Activated CD8-positive, alpha-beta T cell treated with anti-CD3 and anti-CD28 coated beads, Interleukin-2, amount 10 ng/mL, durations not matched to agents 7 days and 5 days (primary cell): ENCODE results near the gene MAPK8IP3. TPM values are rescaled to one million over a fixed set of nuclear protein-coding genes. Genes with fewer than 3 reads are reported as not detected.
A peak's percentile ranks its signal among the peaks of the same experiment; 100 is the strongest.

Source experiments
- ATAC-seq: fragments of 150-1000 bp; cut with Tn5 transposase; one replicate; pipeline ENCODE4 v1.10.0; 2021; ENCODE audit warnings: moderate library complexity
- CTCF ChIA-PET: fragments of 350-600 bp; sonication (Branson Sonifier 250); formaldehyde crosslinking; loops from one replicate; lab custom pipeline; 2021; ENCODE audit warnings: antibody characterized with exemption; lab: Charles Lee
- POLR2A ChIA-PET: fragments of 350-600 bp; sonication (Branson Sonifier 250); formaldehyde crosslinking; loops from one replicate; lab custom pipeline; 2021; ENCODE audit warnings: antibody characterized with exemption; lab: Charles Lee
- DNase-seq: peaks from one replicate; pipeline ENCODE4 v3.0.0-alpha.2; 2020
- H3K27ac Mint-ChIP-seq: one replicate; pipeline ENCODE4 v1.8.0; 2021; ENCODE audit warnings: mild to moderate bottlenecking, mixed read lengths
- H3K27me3 Mint-ChIP-seq: one replicate; pipeline ENCODE4 v1.8.0; 2021; ENCODE audit warnings: low read depth, mixed read lengths
- H3K36me3 Mint-ChIP-seq: one replicate; pipeline ENCODE4 v1.8.0; 2021; ENCODE audit warnings: low read depth, mixed read lengths
- H3K4me1 Mint-ChIP-seq: one replicate; pipeline ENCODE4 v1.8.0; 2021; ENCODE audit warnings: low read depth, mixed read lengths
- H3K4me3 Mint-ChIP-seq: one replicate; pipeline ENCODE4 v1.8.0; 2021; ENCODE audit warnings: mild to moderate bottlenecking, mixed read lengths
- H3K9me3 Mint-ChIP-seq: one replicate; pipeline ENCODE4 v1.8.0; 2022; ENCODE audit warnings: mixed read lengths; ENCODE audit not compliant: insufficient read depth
- microRNA-seq: library from miRNA; unstranded; fragments of <30 nt; microRNA quantifications from one replicate; pipeline ENCODE4 v1.2.0, GENCODE V29; 2022
- total RNA-seq, 2 experiments: library from RNA; stranded (reverse); gene quantifications; one replicate each; pipeline ENCODE4 v1.2.3, GENCODE V29; 2021

The MAPK8IP3 gene
- total RNA-seq, 2 experiments from 2014 or later = 75.9 to 82.7 TPM

- Mint-ChIP-seq H3K36me3 (peaks cover 22% of the 10 kb centered on the region), H3K4me1 (peaks cover 5% of the 10 kb centered on the region), H3K27ac (no peak overlapping the region), H3K27me3 (no peaks in the 10 kb centered on the region), H3K9me3 (no peaks in the 10 kb centered on the region), H3K4me3 (no peak overlapping the region)
- POLR2A ChIA-PET = interaction anchor here (1.2 kb wide), 1 partner anchor 34 kb away, joined by 3 read pairs; the partner anchor contains the start of genes NUBP2 and SPSB3
- DNase-seq (no peak), ATAC-seq (no peak)
- CTCF ChIA-PET = no interaction called here
Observed at GRCh38 chr16:1816396-1817275, 110.6 kb downstream of the MAPK8IP3 start.

GRCh38 chr16:1817276-1817589 is 111.2 kb downstream of the MAPK8IP3 start:
- Mint-ChIP-seq H3K4me3 (no peak overlapping the region), H3K36me3 (peaks cover 22% of the 10 kb centered on the region), H3K27me3 (no peaks in the 10 kb centered on the region), H3K4me1 (peaks cover 5% of the 10 kb centered on the region), H3K9me3 (no peaks in the 10 kb centered on the region), H3K27ac (no peak overlapping the region)
- ATAC-seq (no peak), DNase-seq (no peak)
- POLR2A ChIA-PET = interaction anchor here (1.2 kb wide), 1 partner anchor 34 kb away, joined by 3 read pairs; the partner anchor contains the start of genes NUBP2 and SPSB3
- CTCF ChIA-PET = no interaction called here

GRCh38 chr16:1817716-1818115 is 111.7 kb downstream of the MAPK8IP3 start:
- Mint-ChIP-seq H3K9me3 (no peaks in the 10 kb centered on the region), H3K4me3 (no peak overlapping the region), H3K36me3 (peaks cover 22% of the 10 kb centered on the region), H3K27ac (no peak overlapping the region), H3K4me1 (peaks cover 5% of the 10 kb centered on the region), H3K27me3 (no peaks in the 10 kb centered on the region)
- ATAC-seq (no peak), DNase-seq (no peak)
- ChIA-PET CTCF (no interaction called here), POLR2A (interaction anchor here (1.2 kb wide), 1 partner anchor 35 kb away, joined by 3 read pairs; the partner anchor contains the start of genes NUBP2 and SPSB3)

GRCh38 chr16:1818204-1818872 is 112.3 kb downstream of the MAPK8IP3 start:
- Mint-ChIP-seq H3K4me1 (no peaks in the 10 kb centered on the region), H3K9me3 (no peaks in the 10 kb centered on the region), H3K4me3 (no peak overlapping the region), H3K27me3 (no peaks in the 10 kb centered on the region), H3K36me3 (peaks cover 19% of the 10 kb centered on the region), H3K27ac (no peak overlapping the region)
- ATAC-seq (no peak), DNase-seq (no peak)
- POLR2A ChIA-PET = no interaction called here
- CTCF ChIA-PET = no interaction called here

- no peak for ATAC-seq
- peaks cover 3% of the 10 kb centered on the region for H3K4me1 Mint-ChIP-seq
- H3K36me3 Mint-ChIP-seq = peaks cover 14% of the 10 kb centered on the region
- DNase-seq = no peak
- H3K4me3 Mint-ChIP-seq = no peak overlapping the region
- ChIA-PET CTCF (no interaction called here), POLR2A (no interaction called here)
- no peak overlapping the region for H3K27ac Mint-ChIP-seq
- no peaks in the 10 kb centered on the region for H3K9me3 Mint-ChIP-seq
- H3K27me3 Mint-ChIP-seq = no peaks in the 10 kb centered on the region
Observed at GRCh38 chr16:1818873-1819525, 113.0 kb downstream of the MAPK8IP3 start.

GRCh38 chr16:1819611-1820010 is 113.6 kb downstream of the MAPK8IP3 start:
- peaks cover 14% of the 10 kb centered on the region for H3K36me3 Mint-ChIP-seq
- H3K9me3 Mint-ChIP-seq = no peaks in the 10 kb centered on the region
- peaks cover 9% of the 10 kb centered on the region for H3K4me1 Mint-ChIP-seq
- no peak overlapping the region for H3K4me3 Mint-ChIP-seq
- peak overlapping the region; percentile 43 for H3K27ac Mint-ChIP-seq
- no peaks in the 10 kb centered on the region for H3K27me3 Mint-ChIP-seq
- DNase-seq (no peak), ATAC-seq (no peak)
- ChIA-PET POLR2A (no interaction called here), CTCF (no interaction called here)

Small RNA genes lying within 50 kb of the gene (microRNA-seq; reads per million reads assigned to microRNA genes)
- gene MIR3177 = 6.9 reads per million, percentile 13 among the genes with 10 or more reads in this experiment

Other genes starting within 250 kb of the MAPK8IP3 start
- 10 to 100 TPM; 41.9 to 43.9 TPM for gene CLCN7, start 231.2 kb upstream of the MAPK8IP3 start, total RNA-seq
- gene PTX4, start 217.3 kb upstream of the MAPK8IP3 start, total RNA-seq = not detected
- gene TELO2, start 212.8 kb upstream of the MAPK8IP3 start, total RNA-seq = 10 to 100 TPM; 70.1 to 73.3 TPM
- gene TMEM204, start 172.5 kb upstream of the MAPK8IP3 start, total RNA-seq = 10 to 100 TPM; 35.1 to 35.6 TPM
- 10 to 100 TPM; 10.3 to 15.4 TPM for gene IFT140, start 94.1 kb upstream of the MAPK8IP3 start, total RNA-seq
- gene CRAMP1, start 93.8 kb upstream of the MAPK8IP3 start, total RNA-seq = 10 to 100 TPM; 23.9 to 25.2 TPM
- 10 to 100 TPM; 56.1 to 61.7 TPM for gene JPT2, start 27.9 kb upstream of the MAPK8IP3 start, total RNA-seq
- 10 to 100 TPM; 41.3 to 41.4 TPM for gene NME3, start 65.3 kb downstream of the MAPK8IP3 start, total RNA-seq
- 10 to 100 TPM; 31.8 to 32.0 TPM for gene EME2, start 66.6 kb downstream of the MAPK8IP3 start, total RNA-seq
- 100 to 1,000 TPM; 126 to 135 TPM for gene MRPS34, start 66.9 kb downstream of the MAPK8IP3 start, total RNA-seq
- gene SPSB3, start 76.4 kb downstream of the MAPK8IP3 start, total RNA-seq = 10 to 100 TPM; 31.1 to 33.0 TPM
- gene NUBP2, start 76.8 kb downstream of the MAPK8IP3 start, total RNA-seq = 10 to 100 TPM; 58.5 to 61.8 TPM
- gene IGFALS, start 87.5 kb downstream of the MAPK8IP3 start, total RNA-seq = under 1 TPM in 1 of 2 experiments, not detected in 1; 0.13 TPM
- gene HAGH, start 120.6 kb downstream of the MAPK8IP3 start, total RNA-seq = 10 to 100 TPM; 48.0 to 50.4 TPM
- gene FAHD1, start 121.0 kb downstream of the MAPK8IP3 start, total RNA-seq = 10 to 100 TPM; 14.5 to 14.6 TPM
- not detected for gene MEIOB, start 166.0 kb downstream of the MAPK8IP3 start, total RNA-seq
- gene HS3ST6, start 212.2 kb downstream of the MAPK8IP3 start, total RNA-seq = not detected
- gene MSRB1, start 237.0 kb downstream of the MAPK8IP3 start, total RNA-seq = 10 to 100 TPM; 13.2 to 13.9 TPM
- under 1 TPM in 1 of 2 experiments, not detected in 1; 0.53 TPM for gene RPL3L, start 248.5 kb downstream of the MAPK8IP3 start, total RNA-seq